Measurements from ENCODE around the gene TRMT10B. TPM values are rescaled to one million over a fixed set of nuclear protein-coding genes. Genes with fewer than 3 reads are reported as not detected.
"Not testable (repeated sequence)": the region's sequence is repeated elsewhere in the genome, so short reads cannot be mapped to it uniquely, and the experiment has no call there.

Gene TRMT10B
- total and polyA plus RNA-seq, 10 of the 15 experiments (the other 5 are each of a cell fraction or from before 2014, with no cell fraction given): 3.7 to 11.7 (median 6.8) TPM

- SMC1A ChIA-PET (ENCODE audit: uncharacterized antibody, unreplicated experiment): interaction anchor here (0.6 to 1.4 kb wide), 3 partner anchors 9 to 453 kb away, joined by 3 read pairs; partner anchors contain the start of gene DCAF10
- H3K79me2 ChIP-seq (ENCODE audit: control insufficient read depth, insufficient read depth, low read length); H3K9me3 ChIP-seq (replicated peaks; ENCODE audit: control insufficient read depth, insufficient read depth, low read length); H3K9ac ChIP-seq (ENCODE audit: control insufficient read depth, insufficient read depth, low read length); FAIRE-seq; H3K27me3 ChIP-seq (replicated peaks in 1 of 2; ENCODE audit: control insufficient read depth in 2 of 2, insufficient read depth in 2 of 2, low read length in 1 of 2); BruUV-seq (replicated peaks); ATAC-seq; H2AFZ ChIP-seq (ENCODE audit: control insufficient read depth, low read depth, low read length); H3K27ac ChIP-seq (ENCODE audit: control insufficient read depth, insufficient read depth); intact Hi-C loops (cut with micrococcal nuclease; ENCODE audit: unreplicated experiment); RAD21 ChIA-PET (ENCODE audit: unreplicated experiment); CTCF ChIA-PET; in situ Hi-C loops (cut with MboI); DNase-seq (ENCODE audit: low read depth, low spot score); H3K4me3 ChIP-seq; H3K36me3 ChIP-seq (ENCODE audit: control insufficient read depth in 2 of 2, insufficient read depth in 2 of 2, low read length in 1 of 2); H3K4me2 ChIP-seq (ENCODE audit: control insufficient read depth, insufficient read depth); H4K20me1 ChIP-seq (ENCODE audit: control insufficient read depth, insufficient read depth); H3K4me1 ChIP-seq (ENCODE audit: control insufficient read depth, insufficient read depth, low read length): not testable (repeated sequence)
- POLR2A ChIA-PET: interaction anchor here (0.7 kb wide), 1 partner anchor 423 kb away, joined by 3 read pairs; no protein-coding TSS in a partner anchor
- 99% methylated on average over 15 of the region's 15 CpGs for WGBS (ENCODE audit: insufficient coverage, insufficient replicate concordance, low lambda C conversion rate, missing lambda C conversion rate)
These were observed 56.1 kb downstream of the TRMT10B start for GRCh38 chr9:37809676-37810075.

- FAIRE-seq: no peak
- Histone ChIP-seq H3K27ac (ENCODE audit: control insufficient read depth, insufficient read depth) (no peak overlapping the region), H4K20me1 (ENCODE audit: control insufficient read depth, insufficient read depth) (no peaks in the 10 kb centered on the region), H3K4me3 (no peak overlapping the region), H3K36me3 (ENCODE audit: control insufficient read depth in 2 of 2, insufficient read depth in 2 of 2, low read length in 1 of 2) (0 out of 4 replicates have a peak, but pooled peaks cover 0 to 2% of the 10 kb centered on the region in 2 experiments), H3K27me3 (replicated peaks in 1 of 2; ENCODE audit: control insufficient read depth in 2 of 2, insufficient read depth in 2 of 2, low read length in 1 of 2) (no peaks in the 10 kb centered on the region), H3K4me1 (ENCODE audit: control insufficient read depth, insufficient read depth, low read length) (no peaks in the 10 kb centered on the region), H3K9me3 (replicated peaks; ENCODE audit: control insufficient read depth, insufficient read depth, low read length) (no peaks in the 10 kb centered on the region), H3K4me2 (ENCODE audit: control insufficient read depth, insufficient read depth) (no peak overlapping the region), H2AFZ (ENCODE audit: control insufficient read depth, low read depth, low read length) (no peak overlapping the region), H3K79me2 (ENCODE audit: control insufficient read depth, insufficient read depth, low read length) (peaks cover 5% of the 10 kb centered on the region), H3K9ac (ENCODE audit: control insufficient read depth, insufficient read depth, low read length) (no peak overlapping the region)
- no peak for TF ChIP-seq FOXK2 (IDR thresholded peaks at IDR 0.05)
- no peak for ATAC-seq
- DNase-seq (ENCODE audit: low read depth, low spot score): no peak
- POLR2A ChIA-PET: interaction anchor here (0.6 to 1.2 kb wide), 5 partner anchors 9 to 597 kb away, joined by 3 to 7 read pairs (median 3); no protein-coding TSS in a partner anchor
- intact Hi-C loops (cut with micrococcal nuclease; ENCODE audit: unreplicated experiment) (no loop called here), in situ Hi-C loops (cut with MboI) (no loop called here)
- RAD21 ChIA-PET (ENCODE audit: unreplicated experiment): interaction anchor here (1.0 kb wide), 1 partner anchor 14 kb away, joined by 5 read pairs; no protein-coding TSS in a partner anchor
- SMC1A ChIA-PET (ENCODE audit: uncharacterized antibody, unreplicated experiment): interaction anchor here (1.1 to 2.2 kb wide), 3 partner anchors 11 to 33 kb away, joined by 4 to 7 read pairs (median 7); no protein-coding TSS in a partner anchor
- CTCF ChIA-PET: interaction anchor here (1.3 to 1.7 kb wide), 3 partner anchors 9 to 27 kb away, joined by 3 to 5 read pairs (median 3); partner anchors contain the start of gene EXOSC3
- 99% methylated on average over 6 of the region's 6 CpGs for WGBS (ENCODE audit: insufficient coverage, insufficient replicate concordance, low lambda C conversion rate, missing lambda C conversion rate)
- no TSS peak for BruUV-seq (replicated peaks)
These were observed 58.4 kb downstream of the TRMT10B start for GRCh38 chr9:37811906-37812476.
